Fibroblast of gingiva (primary cell): ENCODE measurements around the gene PGS1.
"Not testable (repeated sequence)": the region's sequence is repeated elsewhere in the genome, so short reads cannot be mapped to it uniquely, and the experiment has no call there.

Experiments
- DNase-seq: peaks from one replicate; pipeline ENCODE4 v3.0.0-alpha.2; 2011; ENCODE audit warnings: low read depth

PGS1 gene

DNA sequence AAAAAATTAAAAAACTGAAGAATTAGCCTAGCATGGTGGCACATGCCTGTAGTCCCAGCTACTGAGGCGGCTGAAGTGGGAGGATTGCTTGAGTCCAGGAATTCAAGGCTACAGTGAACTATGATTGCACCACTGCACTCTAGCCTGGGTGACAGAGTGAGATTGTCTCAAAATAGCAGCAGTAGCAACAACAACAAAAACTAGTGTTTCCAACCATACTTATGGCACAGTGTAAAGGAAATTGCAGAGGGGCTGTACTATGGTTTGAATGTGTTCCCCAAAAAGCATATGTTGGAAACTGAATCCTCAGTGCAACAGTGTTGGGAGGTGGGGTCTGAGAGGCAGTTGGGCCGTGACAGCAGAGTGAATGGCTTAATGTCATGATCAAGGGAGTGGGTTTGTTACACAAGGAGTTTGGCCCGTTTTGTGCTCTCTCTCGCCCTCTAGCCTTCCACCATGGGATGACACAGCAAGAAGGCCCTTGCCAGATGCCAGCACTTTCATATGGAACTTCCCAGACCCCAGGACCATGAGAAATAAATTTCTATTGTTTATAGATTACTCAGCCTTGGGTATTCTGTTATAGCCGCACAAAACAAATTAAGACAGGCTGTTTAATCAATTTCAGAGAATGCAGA is 70.0 kb downstream of the PGS1 start:
- DNase-seq = no peak

DNA sequence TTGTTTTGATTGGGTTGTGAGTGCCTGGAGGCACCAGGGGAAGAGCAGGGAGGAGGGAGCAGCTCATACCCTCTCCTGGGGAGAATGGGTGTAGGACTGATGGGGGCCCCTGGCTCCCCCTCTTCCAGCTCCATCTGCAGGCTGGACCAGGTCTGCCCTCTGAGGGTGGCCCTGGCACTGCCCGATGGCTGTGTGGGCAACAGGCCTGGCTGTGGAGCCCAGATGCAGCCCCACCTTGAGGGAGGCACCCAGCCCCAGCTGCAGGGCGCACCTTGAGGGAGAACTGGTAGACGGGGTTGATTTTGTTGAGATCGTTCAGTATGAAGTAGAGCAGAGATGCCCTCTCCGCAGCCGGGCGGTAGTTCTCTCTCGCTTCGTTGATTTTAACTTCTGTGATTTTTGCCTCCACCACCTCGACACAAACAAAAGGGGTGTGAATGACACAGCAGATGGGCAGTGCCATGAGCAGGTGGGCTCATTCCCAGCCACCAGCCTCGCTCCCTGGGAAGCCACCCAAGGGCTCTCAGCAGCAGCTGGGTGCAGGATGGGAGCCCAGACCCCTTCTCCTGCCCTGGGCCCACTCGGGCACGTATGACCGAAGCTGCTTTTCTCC is 71.6 kb downstream of the PGS1 start:
- no peak for DNase-seq

DNA sequence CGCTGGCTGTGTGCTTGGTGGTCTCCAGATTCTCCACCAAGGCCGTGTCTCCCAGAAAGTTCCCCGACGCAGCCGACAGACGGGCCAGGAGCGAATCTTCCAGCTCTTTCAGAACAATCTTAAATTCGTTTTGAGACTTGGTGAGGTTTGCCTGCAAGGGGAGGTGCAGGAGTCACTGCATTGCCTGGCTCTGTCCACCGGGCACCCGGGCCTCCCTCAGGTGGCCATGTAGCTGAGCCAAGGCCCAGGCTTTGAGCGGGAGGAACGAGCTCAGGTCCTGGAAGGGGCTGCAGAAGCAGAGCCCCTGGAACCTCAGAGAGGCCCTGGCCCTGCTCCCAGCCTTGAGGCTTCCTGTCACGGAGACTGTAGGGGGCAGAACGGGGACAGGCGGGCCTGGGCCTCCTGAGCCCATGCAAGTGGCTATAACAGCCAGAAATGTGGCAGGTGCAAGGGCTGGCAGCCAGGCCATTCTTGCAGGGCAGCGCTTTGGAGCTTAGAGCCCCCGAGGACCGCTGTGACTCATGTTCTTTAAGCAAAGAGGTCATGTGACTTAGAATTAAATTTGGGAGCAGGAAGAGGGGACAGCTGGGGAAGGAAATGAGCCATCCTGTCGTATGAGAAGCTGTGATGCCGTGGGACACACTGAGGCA is 72.4 kb downstream of the PGS1 start:
- DNase-seq = no peak

DNA sequence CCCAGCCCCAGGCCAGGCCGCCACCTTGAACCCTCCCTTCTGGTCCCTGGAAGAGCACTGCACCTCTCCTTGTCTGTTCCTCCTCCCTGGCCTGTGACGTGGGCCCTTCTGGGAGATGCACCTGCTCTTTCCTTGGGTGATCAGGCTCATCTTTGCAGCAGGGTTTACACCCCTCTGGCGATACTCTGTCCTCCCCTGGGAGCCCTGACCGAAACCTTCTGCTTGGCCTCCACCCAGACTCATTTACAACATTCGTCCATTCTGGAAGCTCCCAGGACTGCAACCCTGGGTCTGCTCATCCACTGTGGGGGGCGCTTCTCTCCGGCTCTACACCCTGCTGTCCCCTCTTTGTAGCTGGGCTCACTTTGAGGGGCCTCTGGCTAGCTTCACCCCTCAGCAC is 73.3 kb downstream of the PGS1 start:
- no peak for DNase-seq

DNA sequence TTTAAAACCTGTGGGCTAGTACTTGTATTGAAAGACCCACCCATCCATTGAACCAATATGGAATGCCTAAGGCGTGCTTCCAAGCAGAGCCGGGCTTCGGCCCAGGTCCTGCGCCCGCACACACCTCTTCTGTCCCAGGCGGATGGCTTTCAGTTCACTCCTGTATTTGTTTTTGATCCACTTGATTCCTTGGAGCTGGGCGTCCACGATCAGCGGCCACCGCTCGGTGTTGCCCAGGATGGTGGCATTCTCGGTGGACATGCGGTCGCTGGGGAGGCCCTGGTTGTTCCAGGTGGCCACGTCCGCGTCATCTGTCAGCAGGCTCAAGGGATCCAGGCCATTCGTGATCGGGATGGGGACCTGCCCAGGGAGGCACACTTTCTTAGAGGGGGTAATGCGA is 75.9 kb downstream of the PGS1 start:
- no peak for DNase-seq

DNA sequence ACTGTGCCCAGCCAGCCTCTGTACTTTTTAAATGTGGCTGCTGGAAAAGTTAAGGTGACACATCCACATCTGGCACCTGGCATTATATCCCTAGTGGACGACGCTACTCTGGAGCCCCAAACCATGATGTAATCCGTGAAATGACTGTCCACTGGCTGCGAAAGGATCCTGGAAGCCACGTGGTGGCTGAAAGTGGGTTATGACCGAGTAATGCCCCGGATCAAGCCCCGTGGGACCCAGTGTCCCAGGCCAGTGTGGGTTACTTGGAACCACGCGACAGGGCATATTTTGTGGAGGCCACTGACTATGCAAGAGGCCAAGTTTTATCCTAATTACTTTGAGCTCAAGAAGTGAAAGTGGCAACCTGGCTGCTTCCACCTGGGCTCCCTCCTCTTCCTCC is 79.6 kb downstream of the PGS1 start:
- DNase-seq = no peak

DNA sequence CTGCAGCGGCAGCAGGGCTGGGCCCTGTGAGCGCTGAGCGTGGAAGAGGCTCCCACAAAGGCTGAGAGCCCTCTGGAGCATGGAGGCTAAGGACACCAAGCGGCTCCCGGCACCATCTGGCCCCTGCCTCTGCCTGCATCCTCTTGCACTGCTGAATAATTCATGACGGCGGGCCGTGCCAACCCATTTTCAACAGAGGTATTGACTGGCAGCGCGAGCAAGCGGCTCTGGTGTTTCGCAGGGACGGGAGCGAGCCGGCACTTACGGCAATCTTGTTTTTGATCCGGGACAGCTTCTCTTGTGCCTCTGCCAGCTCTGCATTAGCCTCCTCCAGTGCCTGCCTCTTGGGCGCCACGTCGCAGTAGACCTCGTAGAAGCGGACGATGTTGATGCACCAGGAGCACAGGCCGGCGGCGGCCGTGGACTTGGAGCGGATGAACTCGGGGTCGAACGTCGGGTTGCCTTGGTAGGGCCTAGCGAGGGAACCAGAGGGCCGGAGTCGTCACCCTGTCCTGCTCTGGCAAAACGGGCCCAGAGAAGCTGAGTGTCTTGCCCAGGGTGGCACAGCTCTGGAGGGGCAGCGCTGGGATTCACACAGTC is 80.4 kb downstream of the PGS1 start:
- no peak for DNase-seq

DNA sequence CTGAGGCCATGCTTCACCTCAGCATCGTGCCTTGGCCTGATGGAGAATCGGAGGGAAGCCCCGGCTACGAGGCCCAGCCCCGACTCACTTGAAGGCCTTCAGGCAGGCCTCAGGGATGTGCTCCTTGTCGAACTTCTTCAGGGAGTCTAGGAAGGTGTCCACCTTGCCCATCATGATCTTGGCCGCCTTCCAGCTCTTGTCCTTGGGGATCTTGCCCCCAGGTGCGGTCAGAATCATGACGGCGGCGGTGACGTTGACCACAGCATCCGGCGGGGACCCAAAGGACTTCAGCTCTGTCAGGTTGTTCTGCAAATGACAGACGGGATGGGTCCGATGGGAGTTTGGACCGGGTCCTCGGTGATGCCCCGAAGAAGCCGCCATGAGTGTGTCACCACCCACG is 81.2 kb downstream of the PGS1 start:
- no peak for DNase-seq

DNA sequence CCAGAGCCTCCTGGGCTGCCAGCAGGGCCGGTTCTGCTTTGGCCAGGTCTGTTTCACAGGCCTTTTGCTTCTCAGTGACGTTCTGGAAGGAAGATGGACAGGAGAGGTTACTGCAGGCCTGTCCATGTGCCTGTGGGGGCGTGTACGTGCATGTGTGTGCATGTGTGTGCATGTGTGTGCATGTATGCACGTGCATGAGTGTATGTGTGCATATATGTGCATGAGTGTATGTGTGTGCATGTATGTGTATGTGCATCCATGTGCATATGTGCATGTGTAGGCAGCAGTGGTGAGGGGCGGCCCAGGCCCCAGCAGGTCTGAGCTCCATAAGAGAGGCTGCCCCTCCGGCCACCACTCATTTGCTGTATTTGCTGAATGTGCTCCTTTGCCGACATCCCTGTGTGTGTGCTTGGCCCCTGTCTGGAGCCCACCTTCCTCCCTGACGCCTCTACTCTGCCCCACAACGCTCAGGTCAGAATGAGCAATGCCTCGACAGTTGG is 81.8 kb downstream of the PGS1 start:
- DNase-seq = no peak

DNA sequence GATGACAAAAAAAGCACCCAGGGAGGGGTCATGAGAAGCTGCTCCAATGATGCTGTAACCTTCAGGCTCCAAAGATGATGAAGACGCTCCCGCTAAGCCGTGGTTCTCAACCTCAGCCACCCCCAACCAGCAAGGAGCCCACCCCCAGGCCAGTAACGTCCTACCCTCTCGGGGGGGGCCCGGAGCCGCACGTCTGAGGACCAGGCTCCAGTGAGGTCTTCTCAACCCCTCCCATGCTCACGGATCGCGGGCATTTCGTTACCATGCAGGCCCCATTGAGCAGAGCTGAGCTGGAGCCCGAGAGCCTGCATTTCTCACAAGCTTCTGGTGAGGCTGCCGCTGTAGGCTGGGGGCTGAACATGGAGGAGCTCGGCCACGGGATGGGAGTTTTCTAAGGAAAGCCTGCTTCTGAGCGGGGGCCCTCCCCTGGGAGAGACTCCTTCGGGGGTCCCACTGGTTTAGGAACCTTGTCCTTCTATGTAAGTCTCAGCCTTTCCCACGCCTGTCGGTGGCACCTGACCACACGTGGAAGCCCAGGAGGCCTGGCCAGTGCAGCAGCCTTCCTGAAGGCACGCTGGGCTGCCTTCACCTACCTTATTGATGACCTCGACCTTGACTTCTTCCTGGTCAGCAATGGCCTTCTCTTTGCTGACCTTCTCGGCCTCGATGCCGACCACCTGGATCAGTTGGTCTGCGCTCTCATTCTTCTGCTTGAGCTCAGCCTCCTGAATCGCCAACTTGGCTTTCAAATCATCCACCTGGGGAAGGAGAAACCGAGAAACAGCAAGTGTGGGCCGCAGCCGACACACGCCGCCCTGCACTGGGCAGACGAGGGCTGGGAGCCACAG is 82.7 kb downstream of the PGS1 start:
- no peak for DNase-seq

DNA sequence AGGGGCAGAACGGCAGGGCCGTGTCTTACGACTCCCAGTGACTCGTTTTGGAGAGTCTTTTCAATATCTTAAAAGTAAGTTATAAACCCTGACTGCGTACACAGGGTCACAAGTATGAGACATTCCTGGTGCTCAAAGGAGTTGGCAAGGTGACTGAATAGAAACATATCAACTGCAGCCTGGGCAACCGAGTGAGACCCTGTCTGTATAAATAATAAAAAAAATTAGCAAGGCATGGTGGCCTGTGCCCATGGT is 83.3 kb downstream of the PGS1 start:
- no peak for DNase-seq

DNA sequence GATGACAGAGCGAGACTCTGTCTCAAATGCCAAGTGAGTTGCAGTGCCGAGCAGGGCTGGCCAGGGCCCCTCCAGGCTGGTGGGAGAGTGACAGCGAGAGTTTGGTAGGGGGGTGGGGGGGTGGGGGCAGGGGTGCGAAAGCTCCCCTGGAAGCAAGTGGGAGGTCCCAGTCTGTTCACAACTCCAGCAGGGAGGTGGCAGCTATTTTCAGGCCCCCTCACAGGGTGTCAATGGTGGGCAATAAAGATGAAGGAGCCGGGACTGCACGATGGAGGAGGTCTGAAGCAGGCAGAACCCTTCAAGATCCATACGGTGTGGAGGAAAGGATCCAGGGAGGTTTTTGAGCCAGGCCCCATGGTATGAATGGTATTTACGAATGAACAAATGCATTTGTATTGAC is 83.7 kb downstream of the PGS1 start:
- no peak for DNase-seq

DNA sequence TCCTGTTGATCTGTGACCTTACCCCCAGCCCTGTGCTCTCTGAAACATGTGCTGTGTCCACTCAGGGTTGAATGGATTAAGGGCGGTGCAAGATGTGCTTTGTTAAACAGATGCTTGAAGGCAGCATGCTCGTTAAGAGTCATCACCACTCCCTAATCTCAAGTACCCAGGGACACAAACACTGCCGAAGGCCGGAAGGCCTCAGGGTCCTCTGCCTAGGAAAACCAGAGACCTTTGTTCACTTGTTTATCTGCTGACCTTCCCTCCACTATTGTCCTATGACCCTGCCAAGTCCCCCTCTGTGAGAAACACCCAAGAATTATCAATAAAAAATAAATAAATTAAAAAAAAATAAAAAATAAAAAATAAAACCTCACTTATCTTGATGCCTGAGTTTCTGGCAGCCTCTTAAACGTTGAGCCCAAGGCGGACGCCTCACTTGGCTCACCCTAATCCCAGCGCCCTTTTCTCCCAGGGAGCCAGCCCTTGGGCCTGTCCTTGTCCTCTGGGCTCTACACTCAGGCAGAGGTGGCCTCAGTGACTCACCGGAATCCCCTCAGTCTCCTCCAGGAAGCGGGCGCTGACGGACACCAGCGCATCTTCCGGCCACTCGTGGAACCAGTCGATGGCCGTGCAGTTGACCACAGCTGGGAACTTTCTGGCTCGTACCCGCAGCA is 87.8 kb downstream of the PGS1 start:
- DNase-seq = not testable (repeated sequence)

DNA sequence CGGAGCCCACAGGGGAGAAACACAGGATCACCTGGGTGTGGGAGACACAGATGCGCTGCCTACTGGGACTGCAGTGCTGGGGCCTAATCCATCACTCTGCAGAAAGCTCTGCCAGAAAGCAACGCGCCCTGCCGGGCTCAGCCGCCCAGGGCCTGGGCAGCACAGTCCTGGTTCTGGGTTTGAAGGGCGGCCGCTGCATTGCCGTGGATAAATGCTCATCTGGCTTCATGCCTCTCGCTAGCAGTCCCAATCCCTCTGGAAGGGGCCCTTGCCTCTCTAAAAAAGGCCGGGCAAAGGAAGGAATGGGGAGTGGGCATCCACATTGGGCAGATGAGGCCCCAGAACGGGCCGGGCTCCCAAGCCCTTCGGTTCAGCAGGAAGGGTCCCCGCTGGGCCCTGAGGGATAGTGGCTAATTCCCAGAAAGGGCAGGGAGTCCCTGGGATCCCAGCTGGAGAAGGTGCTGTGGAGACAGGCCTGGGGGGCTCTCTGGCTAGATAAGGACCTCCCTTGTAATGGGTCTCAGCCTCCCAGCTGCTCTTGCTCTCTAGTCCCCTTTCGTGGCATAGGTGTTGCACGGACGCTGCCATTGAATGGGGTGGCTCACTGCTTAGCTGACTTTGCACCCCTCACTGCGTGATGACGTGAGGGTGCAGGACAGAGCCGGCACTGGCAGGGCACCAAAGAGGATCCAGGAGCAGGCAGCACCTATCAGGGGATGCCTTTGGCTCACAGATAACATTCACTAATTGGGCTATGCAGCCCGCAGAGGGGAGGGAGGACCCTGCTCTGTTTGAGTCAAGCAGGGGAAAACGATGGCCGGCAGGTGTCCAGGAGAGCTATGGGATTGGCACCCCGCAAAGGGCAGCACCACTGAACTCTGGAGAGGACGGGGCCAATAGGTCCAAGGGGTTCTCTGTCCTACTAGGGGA is 88.6 kb downstream of the PGS1 start:
- no peak for DNase-seq

DNA sequence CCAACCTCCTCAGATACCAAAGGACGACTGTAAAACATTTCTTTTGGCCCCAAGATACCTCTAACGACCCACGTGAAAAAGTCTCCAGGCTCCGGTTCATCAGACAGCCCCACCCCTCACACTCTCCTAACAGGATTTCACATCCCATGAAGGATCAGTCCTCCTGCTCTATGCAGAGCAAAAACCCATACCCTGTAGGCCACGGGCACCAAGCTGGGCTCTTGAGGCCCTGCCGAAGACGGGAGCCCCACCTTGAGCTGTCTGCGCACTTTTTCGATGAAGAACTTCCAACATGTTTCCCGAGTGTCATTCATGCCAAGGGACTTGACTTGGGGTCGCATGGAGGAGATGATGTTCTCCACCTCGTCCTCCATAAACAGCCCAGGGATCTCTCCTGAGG is 89.9 kb downstream of the PGS1 start:
- no peak for DNase-seq

DNA sequence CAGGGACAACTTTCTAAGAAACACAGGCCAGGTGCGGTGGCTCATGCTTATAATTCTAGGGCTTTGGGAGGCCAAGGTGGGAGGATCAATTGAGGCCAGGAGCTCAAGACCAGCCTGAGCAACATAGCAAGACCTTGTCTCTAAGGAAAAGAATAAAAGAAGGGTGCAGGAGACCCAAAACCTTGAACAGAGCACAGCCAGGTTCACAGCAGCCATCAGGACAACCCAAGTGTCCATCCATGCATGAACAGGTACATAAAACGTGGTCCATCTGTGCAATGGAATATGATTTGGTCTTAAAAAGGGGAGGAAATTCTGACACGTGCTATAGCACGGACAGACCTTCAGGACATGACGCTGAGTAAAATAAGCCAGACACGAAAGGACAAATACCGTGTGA is 91.0 kb downstream of the PGS1 start:
- no peak for DNase-seq

DNA sequence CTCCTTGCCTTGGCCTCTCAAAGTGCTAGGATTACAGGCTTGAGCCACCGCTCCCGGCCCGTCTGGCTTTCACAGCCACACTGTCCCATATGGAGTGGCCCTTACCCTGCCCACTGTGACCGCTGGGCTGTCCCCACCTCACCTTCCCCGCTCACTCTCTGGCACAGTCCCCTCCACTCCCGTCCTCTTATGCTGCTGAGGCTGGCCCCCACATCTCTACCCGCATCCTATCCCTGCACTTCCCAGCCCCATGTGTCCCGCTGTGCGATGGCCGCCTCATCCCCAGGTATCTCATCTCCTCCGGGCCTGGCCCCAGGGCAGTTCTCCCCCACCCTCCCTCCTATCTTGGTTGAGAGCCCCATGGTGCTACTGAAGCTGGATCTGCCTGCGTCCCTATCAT is 93.2 kb downstream of the PGS1 start:
- DNase-seq = no peak

DNA sequence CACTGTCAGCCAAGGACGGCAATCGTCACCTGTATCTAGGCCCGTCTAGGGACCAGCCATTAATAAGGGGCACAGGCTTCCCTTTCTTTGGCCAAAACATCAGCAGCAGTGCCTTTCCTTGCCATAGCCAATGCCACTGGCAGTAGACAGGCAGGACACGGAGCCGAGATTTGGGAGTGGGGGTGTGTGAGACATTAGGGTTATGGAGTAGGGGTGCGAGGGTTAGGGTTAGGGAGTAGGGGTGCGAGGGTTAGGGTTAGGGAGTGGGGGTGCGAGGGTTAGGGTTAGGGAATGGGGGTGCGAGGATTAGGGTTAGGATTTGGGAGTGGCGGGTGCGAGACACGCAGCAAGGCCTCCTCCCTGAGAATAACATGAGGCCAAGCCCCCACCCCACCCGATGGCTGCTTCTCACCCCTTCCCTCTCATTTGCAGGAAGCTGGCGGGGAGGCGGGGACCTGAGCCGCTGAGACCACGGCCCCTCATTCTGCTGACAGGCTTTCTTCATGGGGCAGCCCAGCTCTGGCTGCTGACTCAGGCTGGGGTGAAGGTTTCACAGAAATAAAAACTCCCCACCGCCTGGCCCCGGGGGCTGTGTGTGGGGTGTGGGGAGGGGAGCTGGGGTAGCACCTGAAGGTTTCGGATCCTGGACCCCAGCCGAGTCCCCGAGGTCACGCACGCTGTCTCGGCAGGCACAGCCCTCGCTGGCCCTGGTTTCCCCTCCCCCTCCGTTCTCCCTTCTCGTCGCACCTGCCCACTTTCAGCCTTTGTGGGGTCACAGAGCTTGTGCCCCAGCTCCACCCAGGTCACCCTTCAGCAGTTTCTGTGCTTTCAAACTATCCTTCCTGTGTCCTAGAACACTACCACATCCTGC is 93.8 kb downstream of the PGS1 start:
- DNase-seq = no peak

DNA sequence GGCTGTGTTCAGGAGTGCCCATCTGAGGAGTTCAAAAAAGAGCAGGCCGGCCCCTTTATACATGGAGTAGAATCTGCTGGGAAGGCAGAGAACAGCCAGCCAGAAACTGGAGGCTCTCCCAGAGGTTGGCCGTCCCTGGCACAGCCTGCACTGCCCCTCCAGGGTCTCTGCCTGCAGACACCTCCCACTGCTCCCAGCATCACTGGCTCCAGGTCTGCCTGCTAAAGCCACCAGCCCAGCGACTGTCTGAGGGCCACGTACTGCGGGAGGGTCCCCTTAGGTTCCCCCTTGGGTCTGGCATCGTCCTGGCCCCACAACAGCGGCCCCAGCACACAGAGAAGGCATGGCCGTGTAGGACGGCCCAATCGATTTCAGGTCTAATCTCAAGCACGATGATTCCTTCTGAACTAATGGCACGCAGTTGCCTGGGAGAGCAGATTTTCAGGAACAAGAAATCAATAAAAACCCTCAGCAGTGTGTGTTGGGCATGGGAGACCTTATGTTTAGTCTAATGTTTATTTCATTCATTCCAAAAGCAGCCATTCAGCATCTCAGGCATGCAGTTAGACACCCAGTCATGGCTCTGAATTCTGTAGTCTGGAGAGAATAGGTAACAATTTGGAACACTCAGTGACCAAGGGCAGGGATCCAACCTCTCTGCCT is 95.6 kb downstream of the PGS1 start:
- DNase-seq = no peak
